HCT116 (cell line): ENCODE data around the gene EPGN.

Experiments used
- CTCF ChIP-seq, 3 experiments: fragments of 200-600 bp in 1 of 3; sonication (generic) in 1 of 3; IDR thresholded peaks in 2 of 3; conservative IDR thresholded peaks in 1 of 3; 2 replicates each; pipeline ENCODE4 v1.5.1; 2012 to 2017; ENCODE audit warnings: low read depth in 2 of 3, low read length in 2 of 3, antibody characterized with exemption in 1 of 3, borderline replicate concordance in 1 of 3, control low read depth in 1 of 3, mild to moderate bottlenecking in 1 of 3, mixed read lengths in 1 of 3, mixed run types in 1 of 3, moderate library complexity in 1 of 3; ENCODE audit not compliant: insufficient read depth in 1 of 3
- SIN3A ChIP-seq: IDR thresholded peaks from 2 replicates; pipeline ENCODE4 v1.6.1; 2012; ENCODE audit warnings: low read depth

- TF ChIP-seq SIN3A (no peak), CTCF (IDR thresholded peaks at IDR 0.05 in 2 of 3, conservative IDR thresholded peaks at IDR 0.05 in 1 of 3; ENCODE audit: borderline replicate concordance in 1 of 3, insufficient read depth in 1 of 3, low read depth in 2 of 3, low read length in 2 of 3) (no peak)
Measured at GRCh38 chr4:74364652-74365491, 56.6 kb downstream of the EPGN start, which contains the start of gene EREG.
